HepG2 (cell line): ENCODE data around the gene LDLRAD4. TPM values are rescaled to one million over a fixed set of nuclear protein-coding genes. Genes with fewer than 3 reads are reported as not detected.

Experiments used
- ATAC-seq: fragments of 200-7000 bp; cut with Tn5 transposase; 3 replicates; pipeline ENCODE4 v1.9.1; 2020; ENCODE audit warnings: mild to moderate bottlenecking, moderate library complexity
- BruUV-seq: library from RNA; stranded (reverse); fragments of 400-500 nt; replicated peaks from 2 replicates; lab custom pipeline; 2021; lab: Mats Ljungman, UMichigan
- CTCF ChIA-PET: fragments of 300-600 bp; formaldehyde crosslinking; extraction: SDS; loops from one replicate; lab custom pipeline; 2021; ENCODE audit warnings: low total read pairs, inconsistent platforms, low intra/inter-chr PET ratio; lab: Yijun Ruan, JAX
- POLR2A ChIA-PET: fragments of 350-600 bp; sonication (Branson Sonifier 250); formaldehyde crosslinking; loops from one replicate; lab custom pipeline; 2020; ENCODE audit warnings: antibody characterized with exemption, inconsistent platforms; lab: Yijun Ruan, JAX
- DNase-seq: peaks from one replicate; pipeline ENCODE4 v3.0.0-alpha.2; 2015; ENCODE audit warnings: low spot score
- FAIRE-seq: peaks from 3 replicates; lab custom pipeline; 2011; peaks lifted over from hg19 to GRCh38; lab: Jason Lieb, UNC
- H2AFZ ChIP-seq: one replicate; pipeline ENCODE4 v1.6.1; 2011; ENCODE audit warnings: low read length, inconsistent platforms
- H3K27ac ChIP-seq: fragments of 300-600 bp; 3 replicates; pipeline ENCODE4 v1.8.0; 2011; ENCODE audit warnings: mixed run types, mild to moderate bottlenecking, mixed read lengths, low read length, inconsistent platforms; ENCODE audit not compliant: insufficient read depth; ENCODE audit errors: extremely low read length
- H3K27me3 ChIP-seq, 2 experiments: fragments of 200-600 bp in 1 of 2; 2 replicates in 1 of 2; 3 replicates in 1 of 2; pipeline versions ENCODE4 v1.6.0 to v1.8.0; 2011; ENCODE audit warnings: low read length in 2 of 2, mild to moderate bottlenecking in 2 of 2, moderate library complexity in 2 of 2, inconsistent platforms in 1 of 2; ENCODE audit not compliant: insufficient read depth in 2 of 2, control insufficient read depth in 1 of 2
- H3K36me3 ChIP-seq, 2 experiments: fragments of 200-600 bp in 1 of 2; replicated peaks in 1 of 2; 2 replicates in 1 of 2; 3 replicates in 1 of 2; pipeline versions ENCODE4 v1.5.1 to v1.8.0; 2011; ENCODE audit warnings: low read length in 2 of 2, inconsistent platforms in 1 of 2; ENCODE audit not compliant: insufficient read depth in 2 of 2, control insufficient read depth in 1 of 2
- H3K4me1 ChIP-seq: 2 replicates; pipeline ENCODE4 v1.5.1; 2012; ENCODE audit warnings: low read length, inconsistent platforms; ENCODE audit not compliant: insufficient read depth
- H3K4me2 ChIP-seq: 2 replicates; pipeline ENCODE4 v1.6.0; 2011; ENCODE audit warnings: low read depth, low read length, inconsistent platforms
- H3K4me3 ChIP-seq, 3 experiments: fragments of 200-600 bp in 1 of 3; sonication (generic), shearing (Covaris generic) in 1 of 3; replicated peaks in 1 of 3; 2 replicates each; pipeline ENCODE4 v1.5.1; 2011 to 2016; ENCODE audit warnings: low read length in 3 of 3, inconsistent platforms in 2 of 3, low read depth in 2 of 3, mild to moderate bottlenecking in 2 of 3, control low read depth in 1 of 3, mixed read lengths in 1 of 3; ENCODE audit not compliant: insufficient read depth in 1 of 3
- H3K79me2 ChIP-seq: one replicate; pipeline ENCODE4 v1.6.1; 2011; ENCODE audit warnings: low read length, inconsistent platforms; ENCODE audit not compliant: insufficient read depth
- H3K9ac ChIP-seq: 2 replicates; pipeline ENCODE4 v1.6.0; 2011; ENCODE audit warnings: mild to moderate bottlenecking, low read depth, low read length, inconsistent platforms; ENCODE audit not compliant: insufficient read depth
- H3K9me3 ChIP-seq: 2 replicates; pipeline ENCODE4 v1.5.1; 2012; ENCODE audit warnings: mild to moderate bottlenecking, low read length
- H4K20me1 ChIP-seq: 2 replicates; pipeline ENCODE4 v1.6.0; 2011; ENCODE audit warnings: inconsistent platforms, mild to moderate bottlenecking, low read length, moderate library complexity; ENCODE audit not compliant: insufficient read depth
- BHLHE40 ChIP-seq: IDR thresholded peaks from 2 replicates; pipeline ENCODE4 v1.6.1; 2011; ENCODE audit warnings: low read length, improper control_type of control experiment
- ELK4 ChIP-seq: sonication (generic); formaldehyde crosslinking; IDR thresholded peaks from 2 replicates; pipeline ENCODE4 v1.9.0; 2021; ENCODE audit warnings: missing genetic modification reagents, borderline replicate concordance
- FOXC1 ChIP-seq: sonication (generic); formaldehyde crosslinking; IDR thresholded peaks from 2 replicates; pipeline ENCODE4 v1.8.0; 2022; ENCODE audit warnings: mild to moderate bottlenecking, missing genetic modification reagents, borderline replicate concordance
- HOXA7 ChIP-seq: sonication (generic); formaldehyde crosslinking; IDR thresholded peaks from 2 replicates; pipeline ENCODE4 v1.8.1; 2022; ENCODE audit warnings: mild to moderate bottlenecking, missing genetic modification reagents, moderate library complexity
- KDM1A ChIP-seq: IDR thresholded peaks from 2 replicates; pipeline ENCODE4 v1.6.1; 2016; ENCODE audit warnings: missing compliant biosample characterization
- STAT6 ChIP-seq: sonication (generic); formaldehyde crosslinking; IDR thresholded peaks from 2 replicates; pipeline ENCODE4 v1.4.0; 2020; ENCODE audit warnings: missing genetic modification reagents, mild to moderate bottlenecking, borderline replicate concordance
- TSC22D2 ChIP-seq: sonication (generic); formaldehyde crosslinking; IDR thresholded peaks from 2 replicates; pipeline ENCODE4 v1.5.1; 2020; ENCODE audit warnings: missing genetic modification reagents, mild to moderate bottlenecking, borderline replicate concordance
- ZMYM2 ChIP-seq: sonication (generic); formaldehyde crosslinking; IDR thresholded peaks from 2 replicates; pipeline ENCODE4 v1.8.0; 2022; ENCODE audit warnings: mild to moderate bottlenecking, missing genetic modification reagents
- ZNF496 ChIP-seq: sonication (generic); formaldehyde crosslinking; IDR thresholded peaks from 2 replicates; pipeline ENCODE4 v1.8.1; 2023; ENCODE audit warnings: mild to moderate bottlenecking, moderate library complexity, missing genetic modification reagents; ENCODE audit not compliant: insufficient replicate concordance
- ZNF646 ChIP-seq: sonication (generic); formaldehyde crosslinking; IDR thresholded peaks from 2 replicates; pipeline ENCODE4 v1.9.0; 2021; ENCODE audit warnings: mild to moderate bottlenecking, missing genetic modification reagents
- ZNF800 ChIP-seq: sonication (generic); formaldehyde crosslinking; IDR thresholded peaks from 2 replicates; pipeline ENCODE4 v1.4.0; 2020; ENCODE audit warnings: missing genetic modification reagents
- WGBS: methylation state at CpG from one replicate; pipeline ENCODE4 v1.1.6; 2017; ENCODE audit warnings: low lambda C conversion rate; 5-methylcytosine and 5-hydroxymethylcytosine counted together
- in situ Hi-C: cut with HindIII; loops from 2 replicates; pipeline ENCODE4 v1.10.0; 2017; ENCODE audit warnings: low pct_unique_long_range_greater_than_20kb; ENCODE audit not compliant: extremely low pct_ligation_motif_present
- intact Hi-C: fragments of 100-400 bp; cut with micrococcal nuclease; formaldehyde crosslinking; loops from one replicate; pipeline ENCODE4 v1.10.0; 2022; ENCODE audit not compliant: unreplicated experiment
- polyA plus RNA-seq, 8 experiments: library from polyadenylated mRNA; depleted of rRNA in 3 of 8; stranded (reverse) in 7 of 8; unstranded in 1 of 8; fragments of >200 nt; fragmentation: Illumina TruSeq in 4 of 8; extraction: Trizol in 4 of 8; gene quantifications; 2 replicates each; pipeline versions ENCODE4 v1.2.1 to v1.2.3, GENCODE V29; 2011 to 2016; ENCODE audit warnings: low read depth in 4 of 8, missing spikeins in 1 of 8, mixed read lengths in 1 of 8; ENCODE audit not compliant: insufficient read depth in 1 of 8
- total RNA-seq, 5 experiments: library from RNA; depleted of rRNA; stranded (reverse); fragments of >200 nt; fragmentation: Illumina TruSeq; extraction: Trizol; gene quantifications; 2 replicates each; pipeline ENCODE4 v1.2.3, GENCODE V29; 2016; ENCODE audit warnings: low read depth in 1 of 5

Gene LDLRAD4
- total and polyA plus RNA-seq, 2 of the 13 experiments (the other 11 are each of a cell fraction or from before 2014, with no cell fraction given): 13.6 to 20.9 TPM

- TF ChIP-seq ZNF646 (no peak), KDM1A (CRISPR knock-in tag) (no peak), HOXA7 (no peak)
Measured at GRCh38 chr18:13502585-13502984, 284.0 kb downstream of the LDLRAD4 start (continued).

GRCh38 chr18:13503836-13504235, 285.3 kb downstream of the LDLRAD4 start:
- no peaks in the 10 kb centered on the region for H4K20me1 ChIP-seq
- H3K79me2 ChIP-seq: no peaks in the 10 kb centered on the region
- in situ Hi-C loops (no loop called here), intact Hi-C loops (no loop called here)
- BruUV-seq: no TSS peak
- no peak overlapping the region for H3K27ac ChIP-seq
- DNase-seq: no peak
- H3K9me3 ChIP-seq: peaks cover 3% of the 10 kb centered on the region; the same call in 1 of the 2 replicates
- H3K4me3 ChIP-seq: no peak overlapping the region
- 0 out of 5 replicates have a peak, but pooled peaks cover 0 to 1% of the 10 kb centered on the region in 2 experiments for H3K36me3 ChIP-seq
- no peak for ATAC-seq
- H3K4me2 ChIP-seq: no peak overlapping the region
- peaks cover 11% of the 10 kb centered on the region for H3K4me1 ChIP-seq
- no peak overlapping the region for H2AFZ ChIP-seq
- CTCF ChIA-PET: no interaction called here
- WGBS: 67% methylated on average over 6 of the region's 6 CpGs
- FAIRE-seq: no peak
- POLR2A ChIA-PET: no interaction called here
- H3K27me3 ChIP-seq: no peaks in the 10 kb centered on the region; a peak in 1 of 5 replicates
- no peak overlapping the region for H3K9ac ChIP-seq
- TF ChIP-seq ZNF800 (CRISPR knock-in tag) (no peak), ELK4 (CRISPR knock-in tag) (no peak), BHLHE40 (no peak), STAT6 (CRISPR knock-in tag) (no peak), ZMYM2 (no peak), FOXC1 (CRISPR knock-in tag) (no peak), TSC22D2 (no peak), ZNF496 (CRISPR knock-in tag) (no peak)
